HG03571 (cell line): ENCODE results near the gene ZNF880.
"Not testable (repeated sequence)": the region's sequence is repeated elsewhere in the genome, so short reads cannot be mapped to it uniquely, and the experiment has no call there.

ENCODE experiments used
- ATAC-seq: cut with Tn5 transposase; IDR thresholded peaks from one replicate; pipeline ENCODE4 v1.9.1; 2021; ENCODE audit not compliant: unreplicated experiment

Gene ZNF880

GRCh38 chr19:52369559-52370340, at the start of gene ZNF880:
Gene ZNF880, plus strand, starts transcription at chr19:52369923. Its CDS starts 43 bp downstream, at chr19:52369966.
- no peak for ATAC-seq

GRCh38 chr19:52322429-52322828, 47.3 kb upstream of the ZNF880 start:
- no peak for ATAC-seq

GRCh38 chr19:52331757-52332156, 38.0 kb upstream of the ZNF880 start:
- ATAC-seq: no peak

- ATAC-seq: no peak
Observed at GRCh38 chr19:52335768-52336116, 34.0 kb upstream of the ZNF880 start.

- no peak for ATAC-seq
Observed at GRCh38 chr19:52336117-52336790, 33.5 kb upstream of the ZNF880 start, which contains the start of gene ZNF610. Gene ZNF610, plus strand, starts transcription at chr19:52336243. Its CDS starts 12,930 bp downstream, at chr19:52349173.

GRCh38 chr19:52336791-52337381, 32.8 kb upstream of the ZNF880 start:
- no peak for ATAC-seq

GRCh38 chr19:52339022-52339421, 30.7 kb upstream of the ZNF880 start:
- ATAC-seq: not testable (repeated sequence)

- ATAC-seq: no peak
Observed at GRCh38 chr19:52343548-52343947, 26.2 kb upstream of the ZNF880 start.

GRCh38 chr19:52345162-52345561, 24.6 kb upstream of the ZNF880 start:
- no peak for ATAC-seq

- ATAC-seq: no peak
Observed at GRCh38 chr19:52351512-52351911, 18.2 kb upstream of the ZNF880 start.

- ATAC-seq: no peak
Observed at GRCh38 chr19:52366414-52366824, 3.3 kb upstream of the ZNF880 start.

GRCh38 chr19:52370341-52370710, 603 bp downstream of the ZNF880 start:
- no peak for ATAC-seq

- ATAC-seq: no peak
Observed at GRCh38 chr19:52391135-52391534, 21.4 kb downstream of the ZNF880 start.

GRCh38 chr19:52397310-52398080, 27.8 kb downstream of the ZNF880 start, which contains the start of gene ZNF528:
Gene ZNF528, plus strand, starts transcription at chr19:52397849. Its CDS starts 4,165 bp downstream, at chr19:52402014.
- ATAC-seq: peak; percentile 79

GRCh38 chr19:52398081-52398441, 28.3 kb downstream of the ZNF880 start:
- ATAC-seq: no peak

- ATAC-seq: no peak
Observed at GRCh38 chr19:52410276-52410675, 40.6 kb downstream of the ZNF880 start.

GRCh38 chr19:52415711-52416110, 46.0 kb downstream of the ZNF880 start:
- no peak for ATAC-seq

- no peak for ATAC-seq
Observed at GRCh38 chr19:52428937-52429336, 59.2 kb downstream of the ZNF880 start, which contains the start of gene ZNF534. Gene ZNF534, plus strand, starts transcription at chr19:52429148. Its CDS starts 2,327 bp downstream, at chr19:52431475.
